B cell (primary cell): ENCODE results near the gene SHLD1.

ENCODE experiments used
- CTCF ChIP-seq: fragments of 200-600 bp; IDR thresholded peaks from one replicate; pipeline ENCODE4 v1.8.0; 2022; ENCODE audit warnings: antibody characterized with exemption, mild to moderate bottlenecking
- EZH2 ChIP-seq: IDR thresholded peaks from 2 replicates; pipeline ENCODE4 v1.6.1; 2012; ENCODE audit warnings: borderline replicate concordance, low read depth, mild to moderate bottlenecking, moderate library complexity, low read length; ENCODE audit not compliant: insufficient read depth, poor library complexity, severe bottlenecking

GRCh38 chr20:5751856-5752255 is 1.7 kb downstream of the SHLD1 start:
- TF ChIP-seq CTCF: no peak
- no peak for TF ChIP-seq EZH2
